IMR-90 (cell line): Measurements from ENCODE around the gene MRPS21. TPM values are rescaled to one million over a fixed set of nuclear protein-coding genes. Genes with fewer than 3 reads are reported as not detected.

Experiments used
- ATAC-seq: fragments of 200-7000 bp; cut with Tn5 transposase; 2 replicates; pipeline ENCODE4 v1.9.1; 2020; ENCODE audit warnings: low read depth, mild to moderate bottlenecking, moderate library complexity
- BruUV-seq: library from RNA; stranded (reverse); fragments of 400-500 nt; replicated peaks from 2 replicates; lab custom pipeline; 2021; lab: Mats Ljungman, UMichigan
- CTCF ChIA-PET: fragments of 300-600 bp; formaldehyde crosslinking; extraction: SDS; loops from one replicate; lab custom pipeline; 2021; ENCODE audit warnings: antibody characterized with exemption; lab: Yijun Ruan, JAX
- POLR2A ChIA-PET: fragments of 300-600 bp; sonication (Branson Sonifier 250); formaldehyde crosslinking; loops from one replicate; lab custom pipeline; 2022; ENCODE audit warnings: antibody characterized with exemption; ENCODE audit not compliant: unreplicated experiment; lab: Charles Lee
- DNase-seq: peaks from one replicate; pipeline ENCODE4 v3.0.0; 2013
- H2AFZ ChIP-seq: replicated peaks from 2 replicates; pipeline ENCODE3; 2013; ENCODE audit warnings: low read length, mild to moderate bottlenecking; ENCODE audit not compliant: poor library complexity
- H2AK5ac ChIP-seq: 2 replicates; pipeline ENCODE4 v1.6.1; 2013; ENCODE audit warnings: low read depth, low read length, inconsistent platforms
- H2AK9ac ChIP-seq: replicated peaks from 2 replicates; pipeline ENCODE3; 2013; ENCODE audit warnings: mild to moderate bottlenecking, low read depth, low read length, moderate library complexity; ENCODE audit not compliant: poor library complexity
- H2BK120ac ChIP-seq: 2 replicates; pipeline ENCODE4 v1.6.1; 2013; ENCODE audit warnings: low read depth, low read length, inconsistent platforms
- H2BK15ac ChIP-seq: 3 replicates; pipeline ENCODE4 v1.6.1; 2013; ENCODE audit warnings: low read depth, low read length, inconsistent platforms
- H2BK20ac ChIP-seq: 2 replicates; pipeline ENCODE4 v1.6.1; 2013; ENCODE audit warnings: low read depth, mild to moderate bottlenecking, inconsistent platforms, low read length, moderate library complexity
- H2BK5ac ChIP-seq: 2 replicates; pipeline ENCODE4 v1.6.1; 2013; ENCODE audit warnings: mild to moderate bottlenecking, low read depth, low read length, inconsistent platforms; ENCODE audit not compliant: poor library complexity, severe bottlenecking
- H3K14ac ChIP-seq: replicated peaks from 2 replicates; pipeline ENCODE4 v1.6.1; 2013; ENCODE audit warnings: low read depth, low read length, inconsistent platforms
- H3K18ac ChIP-seq: 2 replicates; pipeline ENCODE4 v1.6.1; 2013; ENCODE audit warnings: low read depth, low read length, control low read depth
- H3K23ac ChIP-seq: 2 replicates; pipeline ENCODE4 v1.6.1; 2013; ENCODE audit warnings: low read depth, low read length, inconsistent platforms
- H3K27ac ChIP-seq: 2 replicates; pipeline ENCODE4 v1.5.1; 2013; ENCODE audit warnings: mild to moderate bottlenecking, control low read depth, low read length; ENCODE audit not compliant: insufficient read depth
- H3K27me3 ChIP-seq: 2 replicates; pipeline ENCODE4 v1.6.1; 2013; ENCODE audit warnings: low read length; ENCODE audit not compliant: control insufficient read depth, insufficient read depth
- H3K36me3 ChIP-seq: 2 replicates; pipeline ENCODE4 v1.6.1; 2013; ENCODE audit warnings: low read length, mixed read lengths; ENCODE audit not compliant: control insufficient read depth, insufficient read depth
- H3K4ac ChIP-seq: 2 replicates; pipeline ENCODE4 v1.6.1; 2013; ENCODE audit warnings: low read depth, low read length, inconsistent platforms
- H3K4me1 ChIP-seq: 2 replicates; pipeline ENCODE4 v1.6.1; 2013; ENCODE audit warnings: low read length, mixed read lengths; ENCODE audit not compliant: control insufficient read depth, insufficient read depth
- H3K4me2 ChIP-seq: 2 replicates; pipeline ENCODE4 v1.6.1; 2013; ENCODE audit warnings: low read depth, mild to moderate bottlenecking, control low read depth, low read length, moderate library complexity
- H3K4me3 ChIP-seq: 2 replicates; pipeline ENCODE4 v1.5.1; 2013; ENCODE audit warnings: low read depth, mild to moderate bottlenecking, control low read depth, low read length, moderate library complexity; ENCODE audit not compliant: insufficient read depth
- H3K56ac ChIP-seq: 2 replicates; pipeline ENCODE4 v1.6.1; 2013; ENCODE audit warnings: low read length, inconsistent platforms; ENCODE audit not compliant: insufficient read depth; ENCODE audit errors: extremely low read depth
- H3K79me1 ChIP-seq, 2 experiments: 2 replicates each; pipeline ENCODE4 v1.6.1; 2013; ENCODE audit warnings: low read length in 2 of 2, inconsistent platforms in 1 of 2, low read depth in 1 of 2
- H3K9ac ChIP-seq: 2 replicates; pipeline ENCODE4 v1.6.1; 2013; ENCODE audit warnings: low read depth, low read length, control low read depth
- H3K9me1 ChIP-seq: 2 replicates; pipeline ENCODE4 v1.6.1; 2013; ENCODE audit warnings: low read length, inconsistent platforms; ENCODE audit not compliant: insufficient read depth
- H3K9me3 ChIP-seq: 2 replicates; pipeline ENCODE4 v1.6.1; 2013; ENCODE audit warnings: low read length; ENCODE audit not compliant: control insufficient read depth, insufficient read depth
- H4K20me1 ChIP-seq: 2 replicates; pipeline ENCODE4 v1.6.1; 2013; ENCODE audit warnings: low read length, inconsistent platforms; ENCODE audit not compliant: insufficient read depth
- H4K5ac ChIP-seq: 2 replicates; pipeline ENCODE4 v1.6.1; 2013; ENCODE audit warnings: mild to moderate bottlenecking, low read depth, low read length, control low read depth
- H4K8ac ChIP-seq, 2 experiments: 2 replicates each; pipeline ENCODE4 v1.6.1; 2013; ENCODE audit warnings: low read depth in 2 of 2, low read length in 2 of 2, control low read depth in 1 of 2, inconsistent platforms in 1 of 2
- H4K91ac ChIP-seq: 2 replicates; pipeline ENCODE4 v1.6.1; 2013; ENCODE audit warnings: low read depth, low read length, inconsistent platforms; ENCODE audit not compliant: insufficient read depth
- BHLHE40 ChIP-seq: fragments of 150-350 bp; IDR thresholded peaks from 2 replicates; pipeline ENCODE4 v1.6.1; 2016; ENCODE audit warnings: mild to moderate bottlenecking, low read depth, low read length
- CEBPB ChIP-seq: IDR thresholded peaks from 2 replicates; pipeline ENCODE4 v1.6.1; 2012; ENCODE audit warnings: low read depth, low read length, improper control_type of control experiment
- FOS ChIP-seq: fragments of 150-350 bp; IDR thresholded peaks from 2 replicates; pipeline ENCODE4 v1.6.1; 2016; ENCODE audit warnings: low read depth, low read length
- MAZ ChIP-seq: IDR thresholded peaks from 2 replicates; pipeline ENCODE4 v1.6.1; 2012; ENCODE audit warnings: low read depth, mild to moderate bottlenecking, low read length, improper control_type of control experiment, moderate library complexity, borderline replicate concordance
- MXI1 ChIP-seq: IDR thresholded peaks from 2 replicates; pipeline ENCODE4 v1.6.1; 2012; ENCODE audit warnings: low read depth, mild to moderate bottlenecking, low read length, moderate library complexity, borderline replicate concordance
- NFE2L2 ChIP-seq: fragments of 150-350 bp; IDR thresholded peaks from 2 replicates; pipeline ENCODE4 v1.6.1; 2016; ENCODE audit warnings: low read depth, mild to moderate bottlenecking, low read length
- POLR2A ChIP-seq: IDR thresholded peaks from 2 replicates; pipeline ENCODE4 v1.6.1; 2012; ENCODE audit warnings: mild to moderate bottlenecking, low read depth, low read length
- RAD21 ChIP-seq: IDR thresholded peaks from 2 replicates; pipeline ENCODE4 v1.6.1; 2012; ENCODE audit warnings: low read length, improper control_type of control experiment
- RCOR1 ChIP-seq: IDR thresholded peaks from 2 replicates; pipeline ENCODE4 v1.6.1; 2012; ENCODE audit warnings: mild to moderate bottlenecking, low read length, improper control_type of control experiment; ENCODE audit not compliant: insufficient replicate concordance
- RFX5 ChIP-seq: IDR thresholded peaks from 2 replicates; pipeline ENCODE4 v1.8.0; 2012; ENCODE audit warnings: low read depth, mild to moderate bottlenecking, low read length, moderate library complexity
- WGBS, 2 experiments: methylation state at CpG; one replicate each; pipeline versions ENCODE4 v1.1.5 to v1.1.7; 2013; ENCODE audit warnings: missing lambda C conversion rate in 2 of 2; ENCODE audit not compliant: insufficient read length in 1 of 2; ENCODE audit errors: extremely low coverage in 2 of 2; 5-methylcytosine and 5-hydroxymethylcytosine counted together
- dilution Hi-C: fragments of 300-500 bp; cut with HindIII; formaldehyde crosslinking; loops from one replicate; pipeline ENCODE4 v1.14.3; 2018; ENCODE audit warnings: low sequenced_read_pairs; ENCODE audit not compliant: unreplicated experiment
- in situ Hi-C: fragments of 300-500 bp; cut with MboI; formaldehyde crosslinking; loops from 3 replicates; pipeline ENCODE4 v1.14.3; 2019; ENCODE audit warnings: low sequenced_read_pairs, inconsistent platforms, mixed read lengths
- intact Hi-C: fragments of 100-400 bp; cut with micrococcal nuclease; formaldehyde crosslinking; loops from 2 replicates; pipeline ENCODE4 v1.10.0; 2022
- polyA plus RNA-seq, 3 experiments: library from polyadenylated mRNA; depleted of rRNA; stranded (reverse); fragments of >200 nt; gene quantifications; 2 replicates each; pipeline ENCODE4 v1.2.3, GENCODE V29; 2012; ENCODE audit warnings: low replicate concordance in 1 of 3
- total RNA-seq: library from RNA; depleted of rRNA; stranded (reverse); fragments of >200 nt; gene quantifications from 2 replicates; pipeline ENCODE4 v1.2.3, GENCODE V29; 2012
- TF ChIP-seq, protein P1 (sequence below): fragments of 150-350 bp; IDR thresholded peaks from 2 replicates; pipeline ENCODE4 v1.6.1; 2016; ENCODE audit warnings: low read depth, mild to moderate bottlenecking, low read length, moderate library complexity, borderline replicate concordance
- TF ChIP-seq, protein P2 (sequence below): conservative IDR thresholded peaks from 2 replicates; pipeline ENCODE4 v1.5.1; 2012; ENCODE audit warnings: mild to moderate bottlenecking, low read depth, low read length, improper control_type of control experiment

The MRPS21 gene
- total and polyA plus RNA-seq, 2 of the 4 experiments (the other 2 are of a cell fraction): 52.3 to 74.6 TPM

DNA sequence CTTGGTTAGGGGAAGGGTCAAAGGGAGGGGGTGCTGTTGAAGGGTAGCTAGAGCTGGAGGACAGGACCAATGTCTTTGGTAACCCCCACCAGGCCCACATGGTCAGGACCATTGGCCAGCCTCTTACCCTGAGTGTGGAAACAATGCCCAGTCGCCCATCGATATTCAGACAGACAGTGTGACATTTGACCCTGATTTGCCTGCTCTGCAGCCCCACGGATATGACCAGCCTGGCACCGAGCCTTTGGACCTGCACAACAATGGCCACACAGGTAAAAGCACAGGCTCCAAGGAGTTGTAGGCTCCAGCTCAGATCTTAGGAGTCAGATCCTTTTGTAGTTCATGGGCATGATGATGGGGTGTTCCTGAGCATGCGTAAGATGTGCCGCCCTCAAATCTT is 32.3 kb upstream of the MRPS21 start (continued):
- TF ChIP-seq BHLHE40: no peak
- no peak for TF ChIP-seq RAD21
- no peak for TF ChIP-seq CEBPB
- TF ChIP-seq NFE2L2: no peak
- TF ChIP-seq RCOR1: no peak

DNA sequence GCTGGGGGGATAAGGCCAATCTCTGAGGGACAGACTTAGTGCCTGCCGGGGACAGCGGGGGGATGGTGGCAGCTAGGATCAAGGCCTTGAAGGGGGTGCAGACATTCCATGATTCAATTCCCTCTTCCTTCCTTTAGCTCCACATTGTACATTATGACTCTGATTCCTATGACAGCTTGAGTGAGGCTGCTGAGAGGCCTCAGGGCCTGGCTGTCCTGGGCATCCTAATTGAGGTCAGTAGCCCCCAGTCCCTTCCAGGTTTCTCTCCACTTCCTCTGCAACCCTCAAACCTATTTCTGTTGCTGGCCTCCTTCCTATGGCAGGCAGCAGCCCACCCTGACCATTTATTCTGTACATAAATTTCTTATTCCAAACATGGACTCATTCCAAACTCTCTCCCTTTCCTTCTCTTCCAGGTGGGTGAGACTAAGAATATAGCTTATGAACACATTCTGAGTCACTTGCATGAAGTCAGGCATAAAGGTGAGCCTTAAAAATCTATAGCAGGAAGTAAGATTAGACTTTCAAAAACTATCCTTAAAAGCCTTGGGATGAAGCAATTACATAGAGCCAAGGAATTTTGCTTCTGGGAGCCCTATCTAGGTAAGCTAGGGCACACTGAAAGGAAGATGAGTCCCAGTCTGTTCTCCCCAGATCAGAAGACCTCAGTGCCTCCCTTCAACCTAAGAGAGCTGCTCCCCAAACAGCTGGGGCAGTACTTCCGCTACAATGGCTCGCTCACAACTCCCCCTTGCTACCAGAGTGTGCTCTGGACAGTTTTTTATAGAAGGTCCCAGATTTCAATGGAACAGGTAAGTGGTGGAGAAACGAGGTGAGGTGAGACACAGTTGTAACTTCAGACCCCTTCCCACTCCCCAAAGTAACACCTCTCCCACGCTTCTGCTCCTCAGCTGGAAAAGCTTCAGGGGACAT is 31.0 kb upstream of the MRPS21 start:
- peaks cover 5% of the 10 kb centered on the region; the same call in 1 of the 2 replicates for H3K9me1 ChIP-seq
- no peak overlapping the region for H3K4me2 ChIP-seq
- no peak overlapping the region for H3K4me3 ChIP-seq
- no peaks in the 10 kb centered on the region for H3K9me3 ChIP-seq
- ChIA-PET POLR2A (interaction anchor here (1.2 kb wide), 1 partner anchor 19 kb away, joined by 5 read pairs; no protein-coding TSS in a partner anchor), CTCF (no interaction called here)
- peaks cover 14 to 23% of the 10 kb centered on the region in 2 experiments for H3K79me1 ChIP-seq
- no peak overlapping the region for H2AK9ac ChIP-seq
- H3K56ac ChIP-seq: no peak overlapping the region
- DNase-seq (no peak), ATAC-seq (no peak)
- BruUV-seq: no TSS peak
- no peak overlapping the region for H2BK15ac ChIP-seq
- no peak overlapping the region for H4K91ac ChIP-seq
- H2BK120ac ChIP-seq: no peak overlapping the region
- no peak overlapping the region for H2AFZ ChIP-seq
- no peak overlapping the region for H2BK5ac ChIP-seq
- no peak overlapping the region for H3K14ac ChIP-seq
- H3K4ac ChIP-seq: no peak overlapping the region
- no peak overlapping the region for H2BK20ac ChIP-seq
- no peak overlapping the region for H4K8ac ChIP-seq
- no peak overlapping the region for H4K5ac ChIP-seq
- H2AK5ac ChIP-seq: no peak overlapping the region
- H3K27ac ChIP-seq: no peak overlapping the region
- peaks cover 15% of the 10 kb centered on the region; the same call in 1 of the 2 replicates for H3K4me1 ChIP-seq
- H3K18ac ChIP-seq: no peak overlapping the region
- in situ Hi-C loops: loop anchor here (10.0 kb wide), 1 partner anchor 292 kb away; no protein-coding TSS in a partner anchor
- intact Hi-C loops: no loop called here
- no peaks in the 10 kb centered on the region for H3K27me3 ChIP-seq
- peaks cover 22% of the 10 kb centered on the region for H3K36me3 ChIP-seq
- dilution Hi-C loops: no loop called here
- no CpG with 5 or more reads among the region's 6 CpGs for WGBS, 2 experiments
- H3K23ac ChIP-seq: no peak overlapping the region
- no peak overlapping the region for H3K9ac ChIP-seq
- H4K20me1 ChIP-seq: no peaks in the 10 kb centered on the region
- no peak for TF ChIP-seq POLR2A
- no peak for TF ChIP-seq RFX5
- no peak for TF ChIP-seq RCOR1
- TF ChIP-seq, protein P1, sequence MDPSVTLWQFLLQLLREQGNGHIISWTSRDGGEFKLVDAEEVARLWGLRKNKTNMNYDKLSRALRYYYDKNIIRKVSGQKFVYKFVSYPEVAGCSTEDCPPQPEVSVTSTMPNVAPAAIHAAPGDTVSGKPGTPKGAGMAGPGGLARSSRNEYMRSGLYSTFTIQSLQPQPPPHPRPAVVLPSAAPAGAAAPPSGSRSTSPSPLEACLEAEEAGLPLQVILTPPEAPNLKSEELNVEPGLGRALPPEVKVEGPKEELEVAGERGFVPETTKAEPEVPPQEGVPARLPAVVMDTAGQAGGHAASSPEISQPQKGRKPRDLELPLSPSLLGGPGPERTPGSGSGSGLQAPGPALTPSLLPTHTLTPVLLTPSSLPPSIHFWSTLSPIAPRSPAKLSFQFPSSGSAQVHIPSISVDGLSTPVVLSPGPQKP: no peak
- no peak for TF ChIP-seq BHLHE40
- TF ChIP-seq CEBPB: no peak
- no peak for TF ChIP-seq MXI1
- TF ChIP-seq FOS: no peak
- no peak for TF ChIP-seq MAZ
- TF ChIP-seq, protein P2, sequence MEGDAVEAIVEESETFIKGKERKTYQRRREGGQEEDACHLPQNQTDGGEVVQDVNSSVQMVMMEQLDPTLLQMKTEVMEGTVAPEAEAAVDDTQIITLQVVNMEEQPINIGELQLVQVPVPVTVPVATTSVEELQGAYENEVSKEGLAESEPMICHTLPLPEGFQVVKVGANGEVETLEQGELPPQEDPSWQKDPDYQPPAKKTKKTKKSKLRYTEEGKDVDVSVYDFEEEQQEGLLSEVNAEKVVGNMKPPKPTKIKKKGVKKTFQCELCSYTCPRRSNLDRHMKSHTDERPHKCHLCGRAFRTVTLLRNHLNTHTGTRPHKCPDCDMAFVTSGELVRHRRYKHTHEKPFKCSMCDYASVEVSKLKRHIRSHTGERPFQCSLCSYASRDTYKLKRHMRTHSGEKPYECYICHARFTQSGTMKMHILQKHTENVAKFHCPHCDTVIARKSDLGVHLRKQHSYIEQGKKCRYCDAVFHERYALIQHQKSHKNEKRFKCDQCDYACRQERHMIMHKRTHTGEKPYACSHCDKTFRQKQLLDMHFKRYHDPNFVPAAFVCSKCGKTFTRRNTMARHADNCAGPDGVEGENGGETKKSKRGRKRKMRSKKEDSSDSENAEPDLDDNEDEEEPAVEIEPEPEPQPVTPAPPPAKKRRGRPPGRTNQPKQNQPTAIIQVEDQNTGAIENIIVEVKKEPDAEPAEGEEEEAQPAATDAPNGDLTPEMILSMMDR: no peak
